HepG2 (cell line): Measurements from ENCODE around the gene MYH7B. TPM values are rescaled to one million over a fixed set of nuclear protein-coding genes. Genes with fewer than 3 reads are reported as not detected.

Experiments used
- ATAC-seq: fragments of 200-7000 bp; cut with Tn5 transposase; 3 replicates; pipeline ENCODE4 v1.9.1; 2020; ENCODE audit warnings: mild to moderate bottlenecking, moderate library complexity
- BruUV-seq: library from RNA; stranded (reverse); fragments of 400-500 nt; replicated peaks from 2 replicates; lab custom pipeline; 2021; lab: Mats Ljungman, UMichigan
- CTCF ChIA-PET: fragments of 300-600 bp; formaldehyde crosslinking; extraction: SDS; loops from one replicate; lab custom pipeline; 2021; ENCODE audit warnings: low total read pairs, inconsistent platforms, low intra/inter-chr PET ratio; lab: Yijun Ruan, JAX
- POLR2A ChIA-PET: fragments of 350-600 bp; sonication (Branson Sonifier 250); formaldehyde crosslinking; loops from one replicate; lab custom pipeline; 2020; ENCODE audit warnings: antibody characterized with exemption, inconsistent platforms; lab: Yijun Ruan, JAX
- DNase-seq: peaks from one replicate; pipeline ENCODE4 v3.0.0-alpha.2; 2015; ENCODE audit warnings: low spot score
- FAIRE-seq: peaks from 3 replicates; lab custom pipeline; 2011; peaks lifted over from hg19 to GRCh38; lab: Jason Lieb, UNC
- H2AFZ ChIP-seq: one replicate; pipeline ENCODE4 v1.6.1; 2011; ENCODE audit warnings: low read length, inconsistent platforms
- H3K27ac ChIP-seq: fragments of 300-600 bp; 3 replicates; pipeline ENCODE4 v1.8.0; 2011; ENCODE audit warnings: mixed run types, mild to moderate bottlenecking, mixed read lengths, low read length, inconsistent platforms; ENCODE audit not compliant: insufficient read depth; ENCODE audit errors: extremely low read length
- H3K27me3 ChIP-seq, 2 experiments: fragments of 200-600 bp in 1 of 2; 2 replicates in 1 of 2; 3 replicates in 1 of 2; pipeline versions ENCODE4 v1.6.0 to v1.8.0; 2011; ENCODE audit warnings: low read length in 2 of 2, mild to moderate bottlenecking in 2 of 2, moderate library complexity in 2 of 2, inconsistent platforms in 1 of 2; ENCODE audit not compliant: insufficient read depth in 2 of 2, control insufficient read depth in 1 of 2
- H3K36me3 ChIP-seq, 2 experiments: fragments of 200-600 bp in 1 of 2; replicated peaks in 1 of 2; 2 replicates in 1 of 2; 3 replicates in 1 of 2; pipeline versions ENCODE4 v1.5.1 to v1.8.0; 2011; ENCODE audit warnings: low read length in 2 of 2, inconsistent platforms in 1 of 2; ENCODE audit not compliant: insufficient read depth in 2 of 2, control insufficient read depth in 1 of 2
- H3K4me1 ChIP-seq: 2 replicates; pipeline ENCODE4 v1.5.1; 2012; ENCODE audit warnings: low read length, inconsistent platforms; ENCODE audit not compliant: insufficient read depth
- H3K4me2 ChIP-seq: 2 replicates; pipeline ENCODE4 v1.6.0; 2011; ENCODE audit warnings: low read depth, low read length, inconsistent platforms
- H3K4me3 ChIP-seq, 3 experiments: fragments of 200-600 bp in 1 of 3; sonication (generic), shearing (Covaris generic) in 1 of 3; replicated peaks in 1 of 3; 2 replicates each; pipeline ENCODE4 v1.5.1; 2011 to 2016; ENCODE audit warnings: low read length in 3 of 3, inconsistent platforms in 2 of 3, low read depth in 2 of 3, mild to moderate bottlenecking in 2 of 3, control low read depth in 1 of 3, mixed read lengths in 1 of 3; ENCODE audit not compliant: insufficient read depth in 1 of 3
- H3K79me2 ChIP-seq: one replicate; pipeline ENCODE4 v1.6.1; 2011; ENCODE audit warnings: low read length, inconsistent platforms; ENCODE audit not compliant: insufficient read depth
- H3K9ac ChIP-seq: 2 replicates; pipeline ENCODE4 v1.6.0; 2011; ENCODE audit warnings: mild to moderate bottlenecking, low read depth, low read length, inconsistent platforms; ENCODE audit not compliant: insufficient read depth
- H3K9me3 ChIP-seq: 2 replicates; pipeline ENCODE4 v1.5.1; 2012; ENCODE audit warnings: mild to moderate bottlenecking, low read length
- H4K20me1 ChIP-seq: 2 replicates; pipeline ENCODE4 v1.6.0; 2011; ENCODE audit warnings: inconsistent platforms, mild to moderate bottlenecking, low read length, moderate library complexity; ENCODE audit not compliant: insufficient read depth
- HNRNPLL ChIP-seq: fragments of 200-400 bp; formaldehyde crosslinking; IDR thresholded peaks from 2 replicates; pipeline ENCODE4 v1.6.1; 2017; ENCODE audit warnings: mild to moderate bottlenecking, low read depth, low read length; ENCODE audit not compliant: poor library complexity, severe bottlenecking
- ISX ChIP-seq: sonication (generic); formaldehyde crosslinking; conservative IDR thresholded peaks from 2 replicates; pipeline ENCODE4 v1.5.0; 2020; ENCODE audit warnings: missing genetic modification reagents
- MXI1 ChIP-seq: IDR thresholded peaks from 3 replicates; pipeline ENCODE4 v1.6.1; 2012; ENCODE audit warnings: low read depth, low read length, inconsistent platforms, borderline replicate concordance
- RORA ChIP-seq: sonication (generic); formaldehyde crosslinking; IDR thresholded peaks from 2 replicates; pipeline ENCODE4 v1.5.0; 2020; ENCODE audit warnings: mild to moderate bottlenecking, missing genetic modification reagents, moderate library complexity
- SOX13 ChIP-seq, 3 experiments: fragments of 450-650 bp in 1 of 3; sonication (generic) in 1 of 3; formaldehyde crosslinking in 1 of 3; IDR thresholded peaks in 2 of 3; conservative IDR thresholded peaks in 1 of 3; 2 replicates each; pipeline versions ENCODE4 v1.5.0 to v1.6.1; 2016 to 2020; ENCODE audit warnings: antibody characterized with exemption in 1 of 3, mild to moderate bottlenecking in 1 of 3, missing compliant biosample characterization in 1 of 3, missing genetic modification reagents in 1 of 3, moderate library complexity in 1 of 3
- TAF1 ChIP-seq: sonication (generic); formaldehyde crosslinking; IDR thresholded peaks from 2 replicates; pipeline ENCODE4 v1.4.0; 2020; ENCODE audit warnings: missing genetic modification reagents
- ZNF569 ChIP-seq: sonication (generic); formaldehyde crosslinking; IDR thresholded peaks from 2 replicates; pipeline ENCODE4 v1.5.0; 2020; ENCODE audit warnings: mild to moderate bottlenecking, missing genetic modification reagents, moderate library complexity, borderline replicate concordance
- ZNF7 ChIP-seq: IDR thresholded peaks from 2 replicates; pipeline ENCODE4 v1.6.1; 2016; ENCODE audit warnings: missing biosample characterization, missing genetic modification reagents
- ZSCAN12 ChIP-seq: sonication (generic); formaldehyde crosslinking; IDR thresholded peaks from 2 replicates; pipeline ENCODE4 v1.9.0; 2021; ENCODE audit warnings: mild to moderate bottlenecking, missing genetic modification reagents
- WGBS: methylation state at CpG from one replicate; pipeline ENCODE4 v1.1.6; 2017; ENCODE audit warnings: low lambda C conversion rate; 5-methylcytosine and 5-hydroxymethylcytosine counted together
- in situ Hi-C: cut with HindIII; loops from 2 replicates; pipeline ENCODE4 v1.10.0; 2017; ENCODE audit warnings: low pct_unique_long_range_greater_than_20kb; ENCODE audit not compliant: extremely low pct_ligation_motif_present
- intact Hi-C: fragments of 100-400 bp; cut with micrococcal nuclease; formaldehyde crosslinking; loops from one replicate; pipeline ENCODE4 v1.10.0; 2022; ENCODE audit not compliant: unreplicated experiment
- polyA plus RNA-seq, 8 experiments: library from polyadenylated mRNA; depleted of rRNA in 3 of 8; stranded (reverse) in 7 of 8; unstranded in 1 of 8; fragments of >200 nt; fragmentation: Illumina TruSeq in 4 of 8; extraction: Trizol in 4 of 8; gene quantifications; 2 replicates each; pipeline versions ENCODE4 v1.2.1 to v1.2.3, GENCODE V29; 2011 to 2016; ENCODE audit warnings: low read depth in 4 of 8, missing spikeins in 1 of 8, mixed read lengths in 1 of 8; ENCODE audit not compliant: insufficient read depth in 1 of 8
- total RNA-seq, 5 experiments: library from RNA; depleted of rRNA; stranded (reverse); fragments of >200 nt; fragmentation: Illumina TruSeq; extraction: Trizol; gene quantifications; 2 replicates each; pipeline ENCODE4 v1.2.3, GENCODE V29; 2016; ENCODE audit warnings: low read depth in 1 of 5
- TF ChIP-seq, protein P1 (sequence below): sonication (generic); formaldehyde crosslinking; IDR thresholded peaks from 2 replicates; pipeline ENCODE4 v1.4.0; 2020; ENCODE audit warnings: missing genetic modification reagents
- TF ChIP-seq, protein P2 (sequence below): sonication (generic); formaldehyde crosslinking; IDR thresholded peaks from 2 replicates; pipeline ENCODE4 v1.4.0; 2020; ENCODE audit warnings: missing genetic modification reagents, borderline replicate concordance

Gene MYH7B
- total and polyA plus RNA-seq, 2 of the 13 experiments (the other 11 are each of a cell fraction or from before 2014, with no cell fraction given), result 0.05 to 0.20 TPM

GRCh38 chr20:34980543-34981233, 25.0 kb downstream of the MYH7B start:
- H3K79me2 ChIP-seq, result no peaks in the 10 kb centered on the region
- H3K9me3 ChIP-seq, result no peaks in the 10 kb centered on the region
- no peak overlapping the region for H2AFZ ChIP-seq
- WGBS, result 80% methylated on average over 22 of the region's 22 CpGs
- intact Hi-C loops (no loop called here), in situ Hi-C loops (no loop called here)
- H3K4me2 ChIP-seq, result peak overlapping the region; percentile 5; the same call in 1 of the 2 replicates
- BruUV-seq, result no TSS peak
- peaks cover 27% of the 10 kb centered on the region for H3K4me1 ChIP-seq
- FAIRE-seq (peak; percentile 15), ATAC-seq (no peak), DNase-seq (no peak)
- ChIA-PET CTCF (no interaction called here), POLR2A (no interaction called here)
- no peaks in the 10 kb centered on the region for H3K36me3 ChIP-seq
- H4K20me1 ChIP-seq, result no peaks in the 10 kb centered on the region
- H3K9ac ChIP-seq, result no peak overlapping the region
- H3K27me3 ChIP-seq, result peaks cover 17 to 28% of the 10 kb centered on the region in 2 experiments
- no peak overlapping the region for H3K4me3 ChIP-seq
- H3K27ac ChIP-seq, result no peak overlapping the region
- TF ChIP-seq RORA (CRISPR knock-in tag), result no peak
- TF ChIP-seq, protein P1, sequence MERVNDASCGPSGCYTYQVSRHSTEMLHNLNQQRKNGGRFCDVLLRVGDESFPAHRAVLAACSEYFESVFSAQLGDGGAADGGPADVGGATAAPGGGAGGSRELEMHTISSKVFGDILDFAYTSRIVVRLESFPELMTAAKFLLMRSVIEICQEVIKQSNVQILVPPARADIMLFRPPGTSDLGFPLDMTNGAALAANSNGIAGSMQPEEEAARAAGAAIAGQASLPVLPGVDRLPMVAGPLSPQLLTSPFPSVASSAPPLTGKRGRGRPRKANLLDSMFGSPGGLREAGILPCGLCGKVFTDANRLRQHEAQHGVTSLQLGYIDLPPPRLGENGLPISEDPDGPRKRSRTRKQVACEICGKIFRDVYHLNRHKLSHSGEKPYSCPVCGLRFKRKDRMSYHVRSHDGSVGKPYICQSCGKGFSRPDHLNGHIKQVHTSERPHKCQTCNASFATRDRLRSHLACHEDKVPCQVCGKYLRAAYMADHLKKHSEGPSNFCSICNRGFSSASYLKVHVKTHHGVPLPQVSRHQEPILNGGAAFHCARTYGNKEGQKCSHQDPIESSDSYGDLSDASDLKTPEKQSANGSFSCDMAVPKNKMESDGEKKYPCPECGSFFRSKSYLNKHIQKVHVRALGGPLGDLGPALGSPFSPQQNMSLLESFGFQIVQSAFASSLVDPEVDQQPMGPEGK (CRISPR knock-in tag), result peak; percentile 51; the same call in 1 of the 2 replicates
- TF ChIP-seq ZNF569 (CRISPR knock-in tag), result no peak
- TF ChIP-seq HNRNPLL, result peak; percentile 20
- TF ChIP-seq ISX (CRISPR knock-in tag), result no peak
- TF ChIP-seq ZSCAN12 (CRISPR knock-in tag), result no peak
- TF ChIP-seq SOX13 (IDR thresholded peaks at IDR 0.05), result no peak
- TF ChIP-seq SOX13 (CRISPR knock-in tag; conservative IDR thresholded peaks at IDR 0.05 in 1 of 2, IDR thresholded peaks at IDR 0.05 in 1 of 2), result no peak
- TF ChIP-seq, protein P2, sequence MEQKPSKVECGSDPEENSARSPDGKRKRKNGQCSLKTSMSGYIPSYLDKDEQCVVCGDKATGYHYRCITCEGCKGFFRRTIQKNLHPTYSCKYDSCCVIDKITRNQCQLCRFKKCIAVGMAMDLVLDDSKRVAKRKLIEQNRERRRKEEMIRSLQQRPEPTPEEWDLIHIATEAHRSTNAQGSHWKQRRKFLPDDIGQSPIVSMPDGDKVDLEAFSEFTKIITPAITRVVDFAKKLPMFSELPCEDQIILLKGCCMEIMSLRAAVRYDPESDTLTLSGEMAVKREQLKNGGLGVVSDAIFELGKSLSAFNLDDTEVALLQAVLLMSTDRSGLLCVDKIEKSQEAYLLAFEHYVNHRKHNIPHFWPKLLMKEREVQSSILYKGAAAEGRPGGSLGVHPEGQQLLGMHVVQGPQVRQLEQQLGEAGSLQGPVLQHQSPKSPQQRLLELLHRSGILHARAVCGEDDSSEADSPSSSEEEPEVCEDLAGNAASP (CRISPR knock-in tag), result no peak
- TF ChIP-seq ZNF7 (CRISPR knock-in tag), result no peak
- TF ChIP-seq MXI1, result 0 out of 3 replicates have a peak, but pooled peaks have one; percentile 12
- TF ChIP-seq TAF1, result no peak
